ENCODE results near the gene GSKIP.
"Not testable (repeated sequence)": the region's sequence is repeated elsewhere in the genome, so short reads cannot be mapped to it uniquely, and the experiment has no call there.

GSKIP gene

GRCh38 chr14:96362965-96363750 is at the start of gene GSKIP, which contains the start of gene ATG2B:
Gene GSKIP, plus strand, starts transcription at chr14:96363526. Its CDS starts 18,722 bp downstream, at chr14:96382248.
Gene ATG2B, minus strand, starts transcription at chr14:96363341. Its CDS starts 365 bp downstream, at chr14:96362976.
- peak; percentile 95 for DNase-seq (ENCODE audit: low read depth, low spot score)

GRCh38 chr14:96316087-96316486 is 47.2 kb upstream of the GSKIP start:
- DNase-seq (ENCODE audit: low read depth, low spot score), result no peak

- DNase-seq (ENCODE audit: low read depth, low spot score), result no peak
Observed at GRCh38 chr14:96318836-96319235, 44.5 kb upstream of the GSKIP start.

- DNase-seq (ENCODE audit: low read depth, low spot score), result no peak
Observed at GRCh38 chr14:96320605-96321004, 42.7 kb upstream of the GSKIP start.

GRCh38 chr14:96324219-96324618 is 39.1 kb upstream of the GSKIP start:
- DNase-seq (ENCODE audit: low read depth, low spot score), result no peak

- no peak for DNase-seq (ENCODE audit: low read depth, low spot score)
Observed at GRCh38 chr14:96338551-96338950, 24.8 kb upstream of the GSKIP start.

- no peak for DNase-seq (ENCODE audit: low read depth, low spot score)
Observed at GRCh38 chr14:96341323-96341722, 22.0 kb upstream of the GSKIP start.

- DNase-seq (ENCODE audit: low read depth, low spot score), result no peak
Observed at GRCh38 chr14:96345669-96346068, 17.7 kb upstream of the GSKIP start.

- DNase-seq (ENCODE audit: low read depth, low spot score), result not testable (repeated sequence)
Observed at GRCh38 chr14:96347957-96348356, 15.4 kb upstream of the GSKIP start.

GRCh38 chr14:96349286-96350075 is 13.8 kb upstream of the GSKIP start:
- DNase-seq (ENCODE audit: low read depth, low spot score), result no peak

- no peak for DNase-seq (ENCODE audit: low read depth, low spot score)
Observed at GRCh38 chr14:96351986-96352385, 11.3 kb upstream of the GSKIP start.

GRCh38 chr14:96352708-96353107 is 10.6 kb upstream of the GSKIP start:
- no peak for DNase-seq (ENCODE audit: low read depth, low spot score)

- no peak for DNase-seq (ENCODE audit: low read depth, low spot score)
Observed at GRCh38 chr14:96354246-96354645, 9.1 kb upstream of the GSKIP start.

GRCh38 chr14:96357216-96357615 is 6.1 kb upstream of the GSKIP start:
- no peak for DNase-seq (ENCODE audit: low read depth, low spot score)

- no peak for DNase-seq (ENCODE audit: low read depth, low spot score)
Observed at GRCh38 chr14:96359959-96360358, 3.4 kb upstream of the GSKIP start.

- peak; percentile 5 for DNase-seq (ENCODE audit: low read depth, low spot score)
Observed at GRCh38 chr14:96362071-96362964, 1.0 kb upstream of the GSKIP start.

- no peak for DNase-seq (ENCODE audit: low read depth, low spot score)
Observed at GRCh38 chr14:96363751-96364336, 518 bp downstream of the GSKIP start.

- DNase-seq (ENCODE audit: low read depth, low spot score), result no peak
Observed at GRCh38 chr14:96364962-96365361, 1.6 kb downstream of the GSKIP start.

GRCh38 chr14:96368534-96368933 is 5.2 kb downstream of the GSKIP start:
- DNase-seq (ENCODE audit: low read depth, low spot score), result no peak

GRCh38 chr14:96370528-96370927 is 7.2 kb downstream of the GSKIP start:
- no peak for DNase-seq (ENCODE audit: low read depth, low spot score)

GRCh38 chr14:96373538-96373937 is 10.2 kb downstream of the GSKIP start:
- DNase-seq (ENCODE audit: low read depth, low spot score), result no peak

All from activated naive CD8-positive, alpha-beta T cell treated with anti-CD3 and anti-CD28 coated beads, Interleukin-2, amount 50 U/mL, for 16 hours (primary cell).